CD4-positive, alpha-beta T cell treated with Interleukin-17A for 1 hour (primary cell): Measurements from ENCODE around the gene TRDN.
"Not testable (repeated sequence)": the region's sequence is repeated elsewhere in the genome, so short reads cannot be mapped to it uniquely, and the experiment has no call there.

Source experiments
- DNase-seq: peaks from one replicate; pipeline ENCODE4 v3.0.0-alpha.2; 2020

TRDN gene

GRCh38 chr6:123629258-123629941, 7.3 kb downstream of the TRDN start:
- no peak for DNase-seq

GRCh38 chr6:123625696-123626095, 11.1 kb downstream of the TRDN start:
- no peak for DNase-seq

DNA sequence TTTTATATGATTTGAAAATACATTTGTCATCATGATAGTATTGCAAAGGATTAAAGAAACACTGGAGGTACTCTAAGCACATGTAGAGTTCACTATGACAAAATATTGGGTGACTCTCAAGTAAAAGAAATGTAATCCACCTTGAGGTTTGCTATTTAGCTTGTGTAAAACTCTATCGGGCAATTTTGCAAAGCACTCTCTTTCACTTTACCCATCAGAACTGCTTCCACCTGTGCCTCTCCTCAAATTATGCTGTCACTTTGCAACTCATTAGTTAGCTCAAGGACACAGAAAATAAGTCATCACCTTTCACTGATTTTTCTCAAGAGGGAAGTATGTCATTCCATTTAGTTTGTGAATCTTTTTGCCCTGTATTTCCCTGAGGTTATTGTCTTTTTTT, 14.0 kb downstream of the TRDN start:
- DNase-seq = no peak

DNA sequence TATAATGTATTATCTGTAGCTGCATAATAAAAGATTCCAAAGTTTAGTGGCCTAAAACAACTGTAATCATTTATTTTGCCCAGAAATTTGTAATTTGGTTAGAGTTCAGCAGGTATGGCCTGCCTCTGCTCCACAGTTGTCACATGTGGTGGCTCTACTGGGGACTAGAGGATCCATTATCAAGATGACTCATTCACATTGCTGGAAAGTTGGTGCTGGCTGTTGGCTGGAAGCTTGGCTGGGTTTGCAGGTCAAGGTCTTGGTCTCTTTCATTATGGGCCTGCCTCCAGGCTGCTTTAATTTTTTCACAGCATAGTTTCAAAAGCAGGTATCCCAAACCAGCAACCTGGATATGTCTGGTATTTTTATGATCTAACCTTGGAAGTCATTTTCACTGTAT, 17.6 kb downstream of the TRDN start:
- no peak for DNase-seq

DNA sequence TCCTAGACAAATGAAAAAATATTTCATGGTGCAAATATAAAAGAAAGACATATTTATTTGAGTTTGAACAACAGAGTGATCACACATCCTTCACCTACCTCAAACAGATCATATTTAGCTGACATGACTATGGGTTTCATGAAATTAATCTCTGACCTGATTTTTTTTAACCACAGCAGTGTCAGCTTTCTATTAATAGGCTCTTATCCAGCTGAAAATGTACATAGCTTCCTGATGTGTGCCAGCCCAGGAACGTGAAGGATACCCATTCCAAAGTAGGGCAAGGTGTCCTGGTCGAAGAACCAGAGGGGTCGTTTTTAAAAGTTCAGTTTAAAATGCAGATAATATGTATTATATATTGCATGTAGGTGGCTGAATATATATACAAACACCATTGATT, 19.8 kb downstream of the TRDN start:
- DNase-seq = no peak

- DNase-seq = no peak
Observed at GRCh38 chr6:123616016-123616415, 20.7 kb downstream of the TRDN start.

DNA sequence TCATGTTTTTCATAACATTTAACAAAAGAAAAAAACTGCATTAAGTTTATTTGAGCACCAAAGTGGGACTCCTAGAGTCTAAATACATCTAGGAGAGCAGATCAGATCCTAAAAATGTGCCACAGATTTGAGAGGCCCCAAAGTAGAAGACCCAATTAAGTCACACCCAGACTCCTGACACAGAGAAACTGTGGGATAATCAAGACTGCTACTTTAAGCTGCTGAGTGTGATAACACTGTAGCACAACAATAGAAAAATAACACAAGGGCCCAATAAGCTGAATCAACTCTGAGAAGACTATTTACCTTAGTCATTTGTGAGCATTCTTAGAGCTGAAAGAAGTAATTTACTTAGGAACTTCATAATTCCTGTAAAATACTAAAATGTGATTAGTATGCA, 26.0 kb downstream of the TRDN start:
- DNase-seq = no peak

DNA sequence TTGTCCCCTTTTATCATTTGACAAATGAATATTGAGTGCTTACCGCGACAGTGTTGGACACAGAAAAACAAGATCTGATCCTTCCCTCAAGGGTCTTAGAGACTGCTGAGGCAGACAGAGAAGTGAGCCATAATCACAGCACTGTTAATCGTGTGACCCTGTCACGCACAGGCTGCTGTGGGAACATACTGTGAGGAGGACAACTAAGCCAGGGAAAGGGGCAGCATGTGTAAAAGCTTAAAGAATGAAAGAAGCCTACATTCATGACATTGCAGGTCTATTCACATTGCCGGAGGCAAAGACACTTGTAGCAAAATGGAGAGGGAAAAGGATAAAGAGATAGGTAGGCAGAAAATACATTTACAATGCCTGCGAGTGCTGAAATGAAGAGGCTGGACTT, 32.7 kb downstream of the TRDN start:
- no peak for DNase-seq

- DNase-seq = no peak
Observed at GRCh38 chr6:123598011-123598410, 38.7 kb downstream of the TRDN start.

DNA sequence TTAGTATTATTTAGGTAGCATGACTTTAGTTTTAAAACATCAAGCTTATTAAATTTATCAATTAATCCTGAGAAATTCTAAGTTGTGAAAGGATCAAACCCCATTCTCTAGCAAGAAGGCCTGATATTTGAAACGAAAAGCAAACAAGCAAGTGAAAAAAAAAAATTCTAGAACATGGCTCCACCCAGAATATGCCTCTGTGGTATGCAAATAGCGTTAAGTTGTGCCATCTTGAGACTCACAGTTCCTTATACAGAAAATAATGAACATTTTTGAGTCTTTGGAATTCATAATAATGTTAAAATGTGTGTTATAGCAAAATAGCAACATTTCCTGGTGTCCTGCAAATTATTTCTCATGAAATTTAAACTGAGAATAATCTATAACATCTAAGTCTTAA, 42.0 kb downstream of the TRDN start:
- DNase-seq = no peak

GRCh38 chr6:123592426-123592825, 44.3 kb downstream of the TRDN start:
- DNase-seq = no peak

DNA sequence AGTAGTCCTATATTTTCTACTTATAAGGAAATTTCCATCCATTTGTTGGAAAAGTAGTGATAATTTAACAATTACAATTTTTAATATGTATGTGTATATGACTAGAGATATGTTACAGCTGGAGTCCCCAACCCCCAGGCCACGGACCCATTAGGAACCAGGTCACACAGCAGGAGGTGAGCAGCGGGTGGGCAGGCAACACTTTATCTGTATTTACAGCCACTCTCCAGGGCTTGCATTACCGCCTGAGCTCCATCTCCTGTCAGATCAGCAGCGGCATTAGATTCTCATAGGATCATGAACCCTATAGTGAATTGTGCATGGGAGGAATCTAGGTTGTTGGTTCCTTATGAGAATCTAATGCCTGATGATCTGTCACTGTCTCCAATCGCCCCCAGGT, 46.8 kb downstream of the TRDN start:
- no peak for DNase-seq

DNA sequence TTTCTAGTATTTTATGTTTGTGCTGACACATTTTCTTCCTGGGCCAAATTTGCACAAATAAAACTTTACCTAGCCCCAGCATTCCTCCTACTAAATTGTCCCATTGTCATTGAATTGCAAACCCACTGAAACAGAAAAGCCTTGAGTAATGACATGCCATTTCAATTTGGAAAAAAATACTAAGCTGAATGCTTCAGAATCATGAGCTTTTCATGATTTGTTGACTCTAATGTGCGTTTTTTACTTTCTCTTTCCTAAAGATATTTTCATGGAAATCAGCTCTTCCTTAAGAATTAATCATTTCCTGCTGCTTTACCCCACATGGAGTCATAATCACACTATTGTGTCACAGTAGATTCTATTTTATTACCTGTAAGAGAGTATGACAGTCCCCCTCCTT, 47.4 kb downstream of the TRDN start:
- DNase-seq = no peak

DNA sequence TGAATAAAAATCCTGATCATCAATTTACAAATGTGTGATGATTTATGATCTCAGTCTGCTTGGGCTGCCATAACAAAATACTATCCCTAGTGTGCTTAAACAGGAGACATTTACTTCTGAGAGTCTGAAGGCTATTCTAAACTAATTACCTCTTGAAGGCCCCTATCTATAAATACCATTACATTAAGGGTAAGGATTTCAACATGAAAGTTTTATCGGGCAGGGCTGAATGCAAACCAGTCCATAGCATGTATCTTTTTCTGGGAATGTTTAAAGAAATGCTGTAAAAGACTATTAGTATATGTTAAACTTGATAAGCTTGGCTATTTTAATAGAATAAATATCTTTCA, 48.2 kb downstream of the TRDN start:
- DNase-seq = no peak

GRCh38 chr6:123587838-123588545, 48.8 kb downstream of the TRDN start:
- no peak for DNase-seq

- not testable (repeated sequence) for DNase-seq
Observed at GRCh38 chr6:123587407-123587806, 49.3 kb downstream of the TRDN start.

DNA sequence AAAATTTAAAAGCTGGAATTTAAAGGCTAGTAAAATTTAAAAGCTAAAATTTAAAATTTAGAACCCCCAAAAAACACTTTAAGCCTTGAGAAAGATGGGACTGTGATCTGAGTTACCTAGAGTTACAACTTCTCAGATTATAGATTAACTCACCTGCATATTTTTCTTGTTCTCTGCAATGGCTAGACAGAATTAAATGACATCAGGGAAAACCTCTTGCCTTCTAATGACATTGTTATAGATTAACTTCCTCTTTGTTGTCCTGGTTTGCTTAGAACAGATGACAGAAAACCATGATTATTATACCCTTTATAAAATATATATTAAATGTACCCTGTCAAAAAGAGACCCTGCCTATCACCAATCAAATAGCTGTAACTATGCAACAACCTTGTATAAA, 56.4 kb downstream of the TRDN start:
- no peak for DNase-seq

DNA sequence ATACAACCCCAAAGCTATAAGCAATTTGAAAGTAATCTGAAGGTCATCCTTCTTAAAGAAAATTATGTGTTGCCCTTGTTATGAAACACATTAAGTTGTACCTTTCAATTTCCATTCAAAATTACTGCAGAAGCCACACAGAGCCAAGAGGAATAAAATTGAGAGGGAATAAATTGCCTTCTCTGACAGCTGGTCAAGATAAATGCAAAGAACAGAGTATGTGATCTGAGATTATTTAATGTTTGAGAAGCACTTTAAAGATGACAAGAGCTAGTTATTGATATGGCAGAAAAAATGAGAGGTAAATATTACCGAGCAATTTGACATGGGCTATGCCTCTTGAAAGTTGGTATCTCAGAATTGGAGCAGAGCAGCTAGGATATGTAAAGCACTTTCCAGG, 61.6 kb downstream of the TRDN start:
- no peak for DNase-seq

GRCh38 chr6:123570813-123571684, 65.7 kb downstream of the TRDN start:
- no peak for DNase-seq

- DNase-seq = no peak
Observed at GRCh38 chr6:123569575-123569974, 67.2 kb downstream of the TRDN start.

DNA sequence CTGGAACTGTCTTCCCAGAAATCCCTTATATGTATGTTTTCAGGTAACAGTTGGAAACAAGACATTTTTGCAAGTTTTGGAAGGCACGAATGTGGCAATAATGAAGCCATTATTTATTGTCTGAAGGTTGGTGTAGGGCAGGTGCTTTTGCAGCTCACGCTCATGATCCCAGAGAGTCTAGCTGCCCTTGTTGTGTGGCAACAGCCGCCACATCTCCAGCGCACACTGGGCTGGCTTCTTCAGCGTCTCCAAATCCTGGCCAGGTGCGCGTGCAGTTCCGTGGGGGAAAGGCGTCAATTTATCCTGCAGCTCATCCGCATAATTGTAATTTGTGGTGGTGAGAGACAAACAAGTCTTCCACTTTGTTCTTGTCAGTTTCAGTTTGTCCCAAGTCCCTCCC, 71.2 kb downstream of the TRDN start:
- no peak for DNase-seq

- no peak for DNase-seq
Observed at GRCh38 chr6:123564361-123564760, 72.4 kb downstream of the TRDN start.

GRCh38 chr6:123562677-123563076, 74.1 kb downstream of the TRDN start:
- no peak for DNase-seq

GRCh38 chr6:123562264-123562663, 74.5 kb downstream of the TRDN start:
- no peak for DNase-seq
